ENCODE measurements around the gene SPATC1L. TPM values are rescaled to one million over a fixed set of nuclear protein-coding genes. Genes with fewer than 3 reads are reported as not detected.
"Not testable (repeated sequence)": the region's sequence is repeated elsewhere in the genome, so short reads cannot be mapped to it uniquely, and the experiment has no call there.

SPATC1L gene
- total RNA-seq, 1 donor from 2014 or later: 14.1 TPM

GRCh38 chr21:46147429-46147828 is 36.8 kb downstream of the SPATC1L start:
- not testable (repeated sequence) for H3K27ac Mint-ChIP-seq (ENCODE audit: unreplicated experiment); H3K4me3 Mint-ChIP-seq (ENCODE audit: unreplicated experiment); H3K36me3 Mint-ChIP-seq (ENCODE audit: low read depth); H3K27me3 Mint-ChIP-seq (ENCODE audit: low read depth); H3K9me3 Mint-ChIP-seq (ENCODE audit: low read depth)
- H3K4me1 Mint-ChIP-seq (ENCODE audit: low read depth): peaks cover 10% of the 10 kb centered on the region
- DNase-seq (ENCODE audit: low spot score): peak; percentile 52
- peak; percentile 74 for TF ChIP-seq CTCF (IDR thresholded peaks at IDR 0.05)

GRCh38 chr21:46146856-46147255 is 37.4 kb downstream of the SPATC1L start:
- no peaks in the 10 kb centered on the region for H3K36me3 Mint-ChIP-seq (ENCODE audit: low read depth)
- H3K4me3 Mint-ChIP-seq (ENCODE audit: unreplicated experiment): no peak overlapping the region
- DNase-seq (ENCODE audit: low spot score): peak; percentile 78
- no peaks in the 10 kb centered on the region for H3K27me3 Mint-ChIP-seq (ENCODE audit: low read depth)
- TF ChIP-seq CTCF (IDR thresholded peaks at IDR 0.05): no peak
- peaks cover 10% of the 10 kb centered on the region for H3K4me1 Mint-ChIP-seq (ENCODE audit: low read depth)
- no peak overlapping the region for H3K27ac Mint-ChIP-seq (ENCODE audit: unreplicated experiment)
- H3K9me3 Mint-ChIP-seq (ENCODE audit: low read depth): no peaks in the 10 kb centered on the region

DNA sequence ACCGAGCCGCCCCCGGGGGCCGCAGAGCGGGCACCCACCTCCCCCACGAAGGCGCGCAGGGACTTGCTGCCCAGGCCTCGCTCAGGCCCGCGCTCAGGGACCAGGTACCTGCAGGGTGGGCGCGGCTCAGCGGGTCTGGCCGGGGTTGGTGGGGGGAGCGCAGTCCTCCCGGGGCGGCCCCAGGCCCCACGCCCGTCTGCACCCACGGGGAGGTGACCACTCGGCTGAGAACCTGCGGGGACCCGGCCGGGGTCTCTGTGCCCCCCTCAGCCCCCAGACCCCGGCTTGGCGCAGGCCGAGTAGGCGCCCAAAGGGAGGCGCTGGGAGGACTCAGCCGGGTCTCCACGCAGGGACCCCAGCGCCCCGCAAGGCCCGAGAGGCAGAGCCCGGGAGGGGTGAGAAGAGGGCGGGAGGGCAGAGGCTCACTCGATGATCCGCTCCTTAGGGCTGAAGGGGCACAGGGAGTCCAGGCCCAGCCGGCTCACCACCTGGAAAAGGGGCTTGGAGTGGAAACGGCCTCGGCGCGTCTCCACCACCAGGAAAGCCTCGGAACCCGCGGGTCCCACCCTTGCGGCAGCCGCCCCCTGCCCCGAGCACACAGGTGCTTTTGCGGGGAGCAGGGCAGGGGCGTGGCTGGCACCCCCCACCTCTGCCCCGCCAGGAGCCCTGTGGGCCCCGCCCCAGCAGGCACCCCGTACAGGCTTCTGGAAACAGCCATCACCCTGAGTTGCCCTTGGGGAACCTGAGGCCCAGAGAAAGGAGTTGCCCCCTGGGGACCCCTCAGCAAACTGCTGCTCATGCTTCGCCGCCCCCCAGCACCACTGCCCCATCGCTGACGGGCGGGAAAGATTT is 38.2 kb downstream of the SPATC1L start:
- Mint-ChIP-seq H3K4me3 (ENCODE audit: unreplicated experiment) (no peak overlapping the region), H3K27me3 (ENCODE audit: low read depth) (peaks cover 2% of the 10 kb centered on the region), H3K4me1 (ENCODE audit: low read depth) (peaks cover 10% of the 10 kb centered on the region), H3K36me3 (ENCODE audit: low read depth) (peaks cover 2% of the 10 kb centered on the region), H3K9me3 (ENCODE audit: low read depth) (no peaks in the 10 kb centered on the region), H3K27ac (ENCODE audit: unreplicated experiment) (no peak overlapping the region)
- no peak for TF ChIP-seq CTCF (IDR thresholded peaks at IDR 0.05)
- DNase-seq (ENCODE audit: low spot score): peak; percentile 89

DNA sequence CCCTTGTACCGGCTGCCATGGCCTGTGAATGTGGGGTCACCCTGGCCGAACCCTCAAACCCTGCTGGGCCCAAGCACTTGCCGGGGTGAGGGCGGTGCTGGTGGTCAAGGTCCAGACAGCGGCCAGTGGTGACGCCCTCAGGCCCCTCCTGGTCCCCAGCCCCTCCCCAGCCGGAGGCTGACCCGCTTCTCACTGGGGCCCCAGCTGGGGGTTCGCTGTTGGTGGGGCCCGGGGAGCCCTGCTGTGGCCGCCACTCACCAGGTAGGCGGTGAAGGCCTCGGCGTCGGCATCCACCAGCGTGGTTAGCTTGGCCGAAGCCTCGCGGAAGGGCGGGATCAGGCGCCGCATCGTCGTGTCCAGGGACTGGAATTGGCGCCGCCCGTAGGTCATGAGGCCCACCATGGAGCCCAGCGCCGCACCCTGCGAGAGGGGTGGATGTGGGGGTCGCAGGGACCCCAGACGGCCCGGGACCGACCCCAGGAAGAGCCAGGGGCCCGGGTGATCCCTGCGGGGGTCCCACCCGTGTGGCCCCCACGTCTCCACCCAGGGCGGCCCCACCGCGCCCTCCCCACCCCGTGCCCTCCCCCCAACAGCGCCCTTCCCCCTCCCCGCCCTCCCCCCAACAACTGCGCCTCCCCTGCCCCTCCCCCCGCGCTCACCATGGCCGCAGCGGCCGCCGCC is 39.0 kb downstream of the SPATC1L start:
- Mint-ChIP-seq H3K4me3 (ENCODE audit: unreplicated experiment) (no peak overlapping the region), H3K9me3 (ENCODE audit: low read depth) (no peaks in the 10 kb centered on the region), H3K27ac (ENCODE audit: unreplicated experiment) (no peak overlapping the region), H3K36me3 (ENCODE audit: low read depth) (peaks cover 3% of the 10 kb centered on the region), H3K27me3 (ENCODE audit: low read depth) (peaks cover 6% of the 10 kb centered on the region), H3K4me1 (ENCODE audit: low read depth) (peaks cover 14% of the 10 kb centered on the region)
- peak; percentile 94 for DNase-seq (ENCODE audit: low spot score)
- TF ChIP-seq CTCF (IDR thresholded peaks at IDR 0.05): no peak

DNA sequence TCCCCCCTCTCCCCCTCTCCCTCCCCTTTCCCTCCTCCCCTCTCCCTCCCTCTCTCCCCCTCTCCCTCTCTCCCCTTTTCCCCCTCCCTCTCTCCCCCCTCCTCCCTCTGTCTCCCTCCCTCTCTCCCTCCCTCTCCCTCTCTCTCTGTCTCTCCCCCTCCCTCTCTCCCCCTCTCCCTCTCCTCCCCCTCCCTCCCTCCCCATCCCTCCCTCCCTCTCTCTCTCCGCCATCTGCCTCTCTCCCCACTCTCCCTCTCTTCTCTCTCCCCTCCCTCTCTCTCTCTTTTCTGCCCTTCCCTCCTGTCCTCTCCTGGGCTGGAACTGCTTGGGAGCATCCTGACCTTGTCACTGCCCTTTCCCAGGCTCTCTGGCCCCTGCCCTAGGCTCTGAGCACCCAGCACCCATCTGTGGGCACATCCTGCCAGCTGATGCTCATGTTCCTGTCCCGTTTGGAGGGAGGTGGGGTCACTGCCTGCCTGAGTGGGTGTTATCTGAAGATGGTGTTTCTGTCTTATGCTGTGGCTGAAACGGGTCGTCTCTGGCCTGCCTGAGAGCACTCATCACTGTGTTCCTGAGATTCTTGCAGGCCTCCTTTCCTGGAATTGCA is 39.7 kb downstream of the SPATC1L start:
- H3K36me3 Mint-ChIP-seq (ENCODE audit: low read depth): peaks cover 4% of the 10 kb centered on the region
- DNase-seq (ENCODE audit: low spot score): peak; percentile 37
- no peaks in the 10 kb centered on the region for H3K9me3 Mint-ChIP-seq (ENCODE audit: low read depth)
- no peak for TF ChIP-seq CTCF (IDR thresholded peaks at IDR 0.05)
- H3K27me3 Mint-ChIP-seq (ENCODE audit: low read depth): peaks cover 12% of the 10 kb centered on the region
- H3K4me3 Mint-ChIP-seq (ENCODE audit: unreplicated experiment): no peak overlapping the region
- peaks cover 16% of the 10 kb centered on the region for H3K4me1 Mint-ChIP-seq (ENCODE audit: low read depth)
- H3K27ac Mint-ChIP-seq (ENCODE audit: unreplicated experiment): no peak overlapping the region

Measured in chondrocyte (in vitro differentiated cells).